Peyer's patch (tissue), 4 donors: ENCODE data around the gene SBNO1.

Experiments
- CTCF ChIP-seq, 6 experiments: fragments of 450-650 bp in 4 of 6; fragments of 200-600 bp in 2 of 6; sonication (generic) in 1 of 6; IDR thresholded peaks; one replicate each; pipeline ENCODE4 v1.5.1; 2017 to 2019; ENCODE audit warnings: antibody characterized with exemption in 6 of 6, mild to moderate bottlenecking in 3 of 6, moderate library complexity in 1 of 6
- POLR2A ChIP-seq, 2 donors: fragments of 450-650 bp; IDR thresholded peaks; one replicate each; pipeline ENCODE4 v1.5.1; 2017; ENCODE audit warnings: antibody characterized with exemption in 2 of 2, mild to moderate bottlenecking in 2 of 2, moderate library complexity in 2 of 2

GRCh38 chr12:123254853-123255446 is 109.7 kb downstream of the SBNO1 start:
- TF ChIP-seq CTCF (IDR thresholded peaks at IDR 0.05): no peak
- TF ChIP-seq POLR2A (IDR thresholded peaks at IDR 0.05): no peak
